ENCODE results near the gene ABCA1.

GRCh38 chr9:104961701-104962359 is 33.9 kb upstream of the ABCA1 start:
- no peak for TF ChIP-seq CTCF (IDR thresholded peaks at IDR 0.05; ENCODE audit: low read depth, low read length)
- no peak for TF ChIP-seq EZH2phosphoT487 (IDR thresholded peaks at IDR 0.05; ENCODE audit: low read depth)

Measured in OCI-LY3 (cell line).